Ishikawa (cell line): ENCODE data around the gene ACAD8.

Experiments used
- CEBPB ChIP-seq: IDR thresholded peaks from 2 replicates; pipeline ENCODE4 v1.6.1; 2012
- CREB1 ChIP-seq: IDR thresholded peaks from 2 replicates; pipeline ENCODE4 v1.6.1; 2012; ENCODE audit warnings: low read depth
- EGR1 ChIP-seq: IDR thresholded peaks from 2 replicates; pipeline ENCODE4 v1.6.1; 2012
- EP300 ChIP-seq: IDR thresholded peaks from 2 replicates; pipeline ENCODE4 v1.6.1; 2012; ENCODE audit warnings: borderline replicate concordance
- FOXM1 ChIP-seq: IDR thresholded peaks from 2 replicates; pipeline ENCODE4 v1.6.1; 2012; ENCODE audit warnings: low read depth, borderline replicate concordance
- MAX ChIP-seq: IDR thresholded peaks from 2 replicates; pipeline ENCODE4 v1.6.1; 2012
- NFIC ChIP-seq: IDR thresholded peaks from 2 replicates; pipeline ENCODE4 v1.6.1; 2012
- RAD21 ChIP-seq: IDR thresholded peaks from 2 replicates; pipeline ENCODE4 v1.6.1; 2012; ENCODE audit warnings: low read depth
- REST ChIP-seq: IDR thresholded peaks from 2 replicates; pipeline ENCODE4 v1.6.1; 2012; ENCODE audit warnings: low read depth, mild to moderate bottlenecking
- TAF1 ChIP-seq: IDR thresholded peaks from 2 replicates; pipeline ENCODE4 v1.6.1; 2012; ENCODE audit warnings: low read depth, mild to moderate bottlenecking
- TCF12 ChIP-seq: IDR thresholded peaks from 2 replicates; pipeline ENCODE4 v1.6.1; 2012; ENCODE audit warnings: low read depth
- TEAD4 ChIP-seq: IDR thresholded peaks from 2 replicates; pipeline ENCODE4 v1.6.1; 2012
- USF1 ChIP-seq: IDR thresholded peaks from 2 replicates; pipeline ENCODE4 v1.6.1; 2012
- YY1 ChIP-seq: IDR thresholded peaks from 2 replicates; pipeline ENCODE4 v1.6.1; 2012; ENCODE audit warnings: low read depth
- ZBTB7A ChIP-seq: IDR thresholded peaks from 2 replicates; pipeline ENCODE4 v1.6.1; 2012; ENCODE audit warnings: low read depth

Gene ACAD8

GRCh38 chr11:134253188-134253993 lies at the start of gene ACAD8, which contains the start of gene THYN1:
ACAD8 (plus strand) TSS chr11:134253568; CDS start chr11:134253601, 33 bp downstream.
THYN1 (minus strand) TSS chr11:134253352; CDS start chr11:134252882, 470 bp downstream.
- TF ChIP-seq CEBPB (no peak), FOXM1 (no peak), CREB1 (no peak; the same call in 1 of the 2 replicates), ZBTB7A (0 out of 2 replicates have a peak, but pooled peaks have one; percentile 24), RAD21 (no peak), NFIC (no peak), YY1 (no peak; the same call in none of the 2 replicates), REST (no peak), EGR1 (peak; percentile 71), MAX (peak; percentile 64), TEAD4 (no peak), USF1 (no peak), EP300 (no peak), TCF12 (peak; percentile 65; the same call in 1 of the 2 replicates), TAF1 (peak; percentile 80)

- TF ChIP-seq MAX: no peak
- no peak for TF ChIP-seq CREB1
- TF ChIP-seq TAF1: no peak
- TF ChIP-seq REST: no peak
- TF ChIP-seq ZBTB7A: no peak
- no peak for TF ChIP-seq YY1
- TF ChIP-seq TEAD4: no peak
- no peak for TF ChIP-seq FOXM1
- TF ChIP-seq RAD21: no peak
- no peak for TF ChIP-seq NFIC
- no peak for TF ChIP-seq EGR1
- TF ChIP-seq TCF12: no peak
- no peak for TF ChIP-seq USF1
- no peak for TF ChIP-seq EP300
- TF ChIP-seq CEBPB: no peak
Observed at GRCh38 chr11:134205729-134206128, 47.6 kb upstream of the ACAD8 start.

- TF ChIP-seq EP300 (no peak), TAF1 (no peak), EGR1 (no peak), CEBPB (no peak), TEAD4 (no peak), NFIC (no peak)
Observed at GRCh38 chr11:134206185-134206584, 47.2 kb upstream of the ACAD8 start.

- no peak for TF ChIP-seq CREB1
- TF ChIP-seq FOXM1: no peak
- TF ChIP-seq NFIC: no peak
- TF ChIP-seq REST: no peak
- TF ChIP-seq RAD21: peak; percentile 25; the same call in 1 of the 2 replicates
- no peak for TF ChIP-seq CEBPB
- TF ChIP-seq USF1: no peak
Observed at GRCh38 chr11:134207538-134208239, 45.7 kb upstream of the ACAD8 start.
